Osteoblast (primary cell): ENCODE data around the gene OR5I1. TPM values are rescaled to one million over a fixed set of nuclear protein-coding genes. Genes with fewer than 3 reads are reported as not detected.

Source experiments
- DNase-seq: peaks from one replicate; pipeline ENCODE4 v3.0.0; 2011; ENCODE audit warnings: low spot score, mixed read lengths; ENCODE audit not compliant: insufficient read length; ENCODE audit errors: missing footprints
- H2AFZ ChIP-seq: 2 replicates; pipeline ENCODE4 v1.6.0; 2011; ENCODE audit warnings: mild to moderate bottlenecking, low read length
- H3K27ac ChIP-seq: 2 replicates; pipeline ENCODE4 v1.5.1; 2011; ENCODE audit warnings: mild to moderate bottlenecking, low read depth, low read length, moderate library complexity
- H3K27me3 ChIP-seq: 2 replicates; pipeline ENCODE4 v1.6.0; 2012; ENCODE audit warnings: mild to moderate bottlenecking, control low read depth, inconsistent platforms, low read length, moderate library complexity; ENCODE audit not compliant: insufficient read depth
- H3K36me3 ChIP-seq: 2 replicates; pipeline ENCODE4 v1.5.1; 2011; ENCODE audit warnings: mild to moderate bottlenecking, low read length, control low read depth, moderate library complexity; ENCODE audit not compliant: insufficient read depth
- H3K4me1 ChIP-seq: 2 replicates; pipeline ENCODE4 v1.5.1; 2011; ENCODE audit warnings: mild to moderate bottlenecking, low read length, control low read depth, moderate library complexity; ENCODE audit not compliant: insufficient read depth
- H3K4me2 ChIP-seq: 2 replicates; pipeline ENCODE4 v1.6.0; 2011; ENCODE audit warnings: mild to moderate bottlenecking, low read length; ENCODE audit not compliant: insufficient read depth
- H3K4me3 ChIP-seq: fragments of 200-600 bp; sonication (generic); 3 replicates; pipeline ENCODE4 v1.5.1; 2012; ENCODE audit warnings: mild to moderate bottlenecking, low read length, inconsistent platforms; ENCODE audit not compliant: insufficient read depth
- H3K79me2 ChIP-seq: 2 replicates; pipeline ENCODE4 v1.6.0; 2012; ENCODE audit warnings: mild to moderate bottlenecking, low read length, control low read depth, inconsistent platforms; ENCODE audit not compliant: insufficient read depth
- H3K9me3 ChIP-seq: 2 replicates; pipeline ENCODE4 v1.5.1; 2011; ENCODE audit warnings: low read depth, low read length, control low read depth
- H4K20me1 ChIP-seq: 2 replicates; pipeline ENCODE4 v1.6.0; 2012; ENCODE audit warnings: mild to moderate bottlenecking, low read length, control low read depth; ENCODE audit not compliant: insufficient read depth
- CTCF ChIP-seq: IDR thresholded peaks from 2 replicates; pipeline ENCODE4 v1.5.1; 2011; ENCODE audit warnings: mild to moderate bottlenecking, low read depth, low read length, moderate library complexity; ENCODE audit errors: extremely low read depth
- total RNA-seq: library from RNA; depleted of rRNA; stranded (reverse); fragments of >200 nt; gene quantifications from 2 replicates; pipeline ENCODE4 v1.2.3, GENCODE V29; 2012

Gene OR5I1
- total RNA-seq, 1 donor, result not detected

GRCh38 chr11:55966391-55966790 is 30.2 kb upstream of the OR5I1 start:
- no peaks in the 10 kb centered on the region for H3K36me3 ChIP-seq
- no peak for DNase-seq

GRCh38 chr11:55956521-55956920 is 20.3 kb upstream of the OR5I1 start:
- Histone ChIP-seq H3K27me3 (no peaks in the 10 kb centered on the region), H3K9me3 (no peaks in the 10 kb centered on the region), H3K4me3 (no peak overlapping the region), H4K20me1 (no peaks in the 10 kb centered on the region), H3K27ac (no peak overlapping the region), H2AFZ (no peak overlapping the region), H3K36me3 (no peaks in the 10 kb centered on the region), H3K79me2 (no peaks in the 10 kb centered on the region), H3K4me1 (no peaks in the 10 kb centered on the region), H3K4me2 (no peak overlapping the region)
- no peak for TF ChIP-seq CTCF
- no peak for DNase-seq

More at GRCh38 chr11:55966391-55966790, 30.2 kb upstream of the OR5I1 start:
- Histone ChIP-seq H3K4me3 (no peak overlapping the region), H4K20me1 (no peaks in the 10 kb centered on the region), H3K9me3 (no peaks in the 10 kb centered on the region), H3K27ac (no peak overlapping the region), H3K27me3 (no peaks in the 10 kb centered on the region), H3K79me2 (no peaks in the 10 kb centered on the region), H3K4me2 (no peak overlapping the region), H2AFZ (no peak overlapping the region), H3K4me1 (no peaks in the 10 kb centered on the region)
- no peak for TF ChIP-seq CTCF

- Histone ChIP-seq H3K36me3 (no peaks in the 10 kb centered on the region), H3K27ac (no peak overlapping the region), H3K4me1 (no peaks in the 10 kb centered on the region), H3K27me3 (no peaks in the 10 kb centered on the region), H2AFZ (no peak overlapping the region), H3K4me2 (no peak overlapping the region), H3K4me3 (no peak overlapping the region), H3K79me2 (no peaks in the 10 kb centered on the region), H4K20me1 (no peaks in the 10 kb centered on the region), H3K9me3 (no peaks in the 10 kb centered on the region)
- DNase-seq, result no peak
- TF ChIP-seq CTCF, result no peak
These were observed 13.1 kb upstream of the OR5I1 start for GRCh38 chr11:55949330-55949729.

DNA sequence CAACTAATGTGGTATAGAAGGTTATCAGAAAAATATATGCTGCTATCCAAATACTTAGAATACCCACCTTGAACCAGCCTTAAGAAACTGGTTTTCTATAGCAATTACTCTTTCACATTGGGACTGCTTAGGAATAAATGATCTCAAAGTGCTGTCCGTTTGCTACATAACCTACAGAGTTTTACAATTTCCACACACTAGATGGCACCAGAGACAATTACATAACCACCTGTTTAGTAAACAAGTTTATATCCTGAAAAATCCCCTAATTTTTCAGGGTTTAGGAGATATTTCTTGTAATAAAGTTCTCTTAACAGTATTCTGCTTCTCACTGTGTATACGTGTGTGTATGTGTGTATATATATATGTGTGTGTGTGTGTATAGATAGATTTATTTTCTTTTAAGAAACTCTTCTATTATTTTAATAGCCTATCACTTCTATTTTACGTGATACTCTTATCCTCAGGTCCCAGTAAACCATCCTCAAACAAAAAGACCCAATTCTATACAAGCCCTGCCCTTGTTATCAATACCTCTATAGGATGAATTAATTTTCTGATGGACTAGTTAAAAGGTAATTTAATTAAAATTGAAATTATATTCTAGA is 6.7 kb upstream of the OR5I1 start:
- H3K36me3 ChIP-seq, result no peaks in the 10 kb centered on the region
- DNase-seq, result no peak
- H3K4me2 ChIP-seq, result no peak overlapping the region
- TF ChIP-seq CTCF, result peak; percentile 17
- no peaks in the 10 kb centered on the region for H4K20me1 ChIP-seq
- H3K9me3 ChIP-seq, result no peaks in the 10 kb centered on the region
- no peak overlapping the region for H3K27ac ChIP-seq
- no peaks in the 10 kb centered on the region for H3K27me3 ChIP-seq
- no peak overlapping the region for H3K4me3 ChIP-seq
- H3K79me2 ChIP-seq, result no peaks in the 10 kb centered on the region
- H3K4me1 ChIP-seq, result no peaks in the 10 kb centered on the region
- no peak overlapping the region for H2AFZ ChIP-seq
